ENCODE results near the gene LACTB.

The LACTB gene

GRCh38 chr15:63126726-63127125, 5.1 kb downstream of the LACTB start:
- DNase-seq (ENCODE audit: low spot score), result no peak

GRCh38 chr15:63133786-63134185, 12.1 kb downstream of the LACTB start:
- peak; percentile 30 for DNase-seq (ENCODE audit: low spot score)

- no peak for DNase-seq (ENCODE audit: low spot score)
Measured at GRCh38 chr15:63134245-63134985, 12.8 kb downstream of the LACTB start.

- no peak for DNase-seq (ENCODE audit: low spot score)
Measured at GRCh38 chr15:63135281-63135680, 13.6 kb downstream of the LACTB start.

DNA sequence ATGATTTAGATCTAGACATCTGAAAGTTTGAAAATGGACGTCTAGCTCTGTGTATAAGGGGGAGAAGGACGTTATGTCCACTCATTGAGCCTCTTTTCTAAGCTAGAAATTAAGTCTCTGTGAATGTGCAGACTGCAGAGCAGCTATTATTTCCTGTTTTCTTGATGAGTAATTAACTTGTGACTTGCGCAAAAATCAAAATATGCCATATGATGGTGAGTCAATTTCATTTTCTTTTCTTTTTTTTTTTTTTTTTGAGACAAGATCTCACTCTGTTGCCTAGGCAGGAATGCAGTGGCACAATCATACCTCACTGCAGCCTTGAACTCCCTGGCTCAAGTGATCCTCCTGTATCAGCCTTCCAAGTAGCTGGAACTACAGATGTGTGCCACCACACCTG, 14.1 kb downstream of the LACTB start:
- peak; percentile 57 for DNase-seq (ENCODE audit: low spot score)

DNA sequence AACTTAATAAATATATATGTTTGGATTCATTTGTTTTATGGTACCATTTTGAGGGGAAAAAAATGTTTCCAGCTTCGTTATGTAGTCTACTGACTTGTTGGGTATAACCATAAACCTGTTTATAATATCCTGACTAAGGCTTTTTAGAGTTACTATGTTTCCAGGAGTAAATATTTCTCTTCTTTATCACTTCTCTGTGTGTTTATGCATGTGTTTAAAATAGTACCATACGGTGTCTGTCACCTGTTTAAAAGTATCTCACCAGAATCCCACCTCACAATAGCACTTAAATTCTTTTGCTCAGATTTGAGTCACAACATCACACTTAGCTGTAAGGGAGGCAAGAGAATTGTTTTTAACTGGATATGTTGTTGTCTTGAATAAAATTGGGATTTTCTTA, 15.1 kb downstream of the LACTB start:
- no peak for DNase-seq (ENCODE audit: low spot score)

GRCh38 chr15:63140936-63141335, 19.3 kb downstream of the LACTB start:
- no peak for DNase-seq (ENCODE audit: low spot score)

- no peak for DNase-seq (ENCODE audit: low spot score)
Measured at GRCh38 chr15:63145426-63145825, 23.8 kb downstream of the LACTB start.

- no peak for DNase-seq (ENCODE audit: low spot score)
Measured at GRCh38 chr15:63146684-63147083, 25.0 kb downstream of the LACTB start.

- no peak for DNase-seq (ENCODE audit: low spot score)
Measured at GRCh38 chr15:63151665-63152064, 30.0 kb downstream of the LACTB start.

GRCh38 chr15:63155486-63155885, 33.8 kb downstream of the LACTB start:
- DNase-seq (ENCODE audit: low spot score), result no peak

- no peak for DNase-seq (ENCODE audit: low spot score)
Measured at GRCh38 chr15:63156086-63156710, 34.5 kb downstream of the LACTB start.

- DNase-seq (ENCODE audit: low spot score), result peak; percentile 34
Measured at GRCh38 chr15:63156755-63157117, 35.1 kb downstream of the LACTB start.

DNA sequence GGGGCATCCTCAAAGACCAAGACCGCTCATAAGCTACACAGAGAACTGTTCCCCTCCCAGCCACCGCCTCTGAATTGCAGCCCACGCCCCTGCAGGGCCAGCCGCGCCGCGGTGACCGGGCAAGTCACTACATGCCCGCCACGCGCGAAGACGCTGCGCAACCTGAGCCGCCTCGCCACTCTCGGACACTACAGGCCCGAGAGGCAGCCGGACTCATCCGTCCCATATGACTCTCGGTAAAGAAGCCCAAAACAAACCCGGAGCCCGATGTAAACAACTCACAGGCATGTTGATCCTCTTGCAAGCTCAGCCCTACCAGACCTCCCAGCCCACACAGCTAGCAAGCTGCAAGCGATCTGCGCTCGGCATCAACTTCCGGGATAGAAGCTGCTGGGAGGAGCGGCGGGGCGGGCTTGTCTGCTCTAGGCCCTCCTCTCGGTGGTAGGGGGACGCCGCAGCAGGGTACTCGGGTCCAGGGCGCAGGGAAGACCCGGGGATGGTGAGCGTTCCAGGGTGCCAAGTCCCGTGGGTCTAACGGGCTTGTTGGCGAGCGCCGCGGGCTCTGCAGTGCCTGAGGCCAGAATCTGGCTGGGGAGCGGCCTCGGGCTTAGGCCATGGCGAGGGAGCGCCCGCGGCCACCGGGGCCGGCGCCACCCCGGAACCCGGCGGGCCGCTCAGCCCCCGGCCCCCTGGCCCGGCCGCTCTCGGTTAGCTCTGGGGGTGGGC, 35.6 kb downstream of the LACTB start, which contains the start of gene RPS27L:
TSS of gene RPS27L (minus strand) at position 360 of the 726 bp plus-strand sequence. CDS start at position 288, 72 bp downstream.
- peak; percentile 85 for DNase-seq (ENCODE audit: low spot score)

- DNase-seq (ENCODE audit: low spot score), result peak; percentile 83
Measured at GRCh38 chr15:63157891-63158431, 36.3 kb downstream of the LACTB start.

DNA sequence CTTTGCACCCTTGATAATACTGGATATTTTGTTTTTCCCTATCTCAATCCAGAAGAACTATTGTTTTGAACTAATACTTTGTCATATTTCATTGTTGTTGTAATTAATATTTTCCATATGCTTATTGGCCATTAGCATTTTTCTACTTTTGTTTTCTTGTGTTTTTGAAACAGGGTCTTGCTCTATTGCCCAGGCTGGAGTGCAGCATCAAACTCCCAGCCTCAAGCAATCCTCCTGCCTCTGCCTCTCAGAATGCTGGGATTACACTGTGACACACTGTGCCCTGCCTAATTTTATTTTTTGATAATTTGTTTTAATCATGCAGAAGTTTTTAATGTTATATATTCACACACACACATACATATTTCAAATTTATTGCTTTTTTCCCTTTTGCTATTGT, 39.0 kb downstream of the LACTB start:
- DNase-seq (ENCODE audit: low spot score), result no peak

- DNase-seq (ENCODE audit: low spot score), result no peak
Measured at GRCh38 chr15:63163217-63163616, 41.6 kb downstream of the LACTB start.

- no peak for DNase-seq (ENCODE audit: low spot score)
Measured at GRCh38 chr15:63165166-63165859, 43.7 kb downstream of the LACTB start.

DNA sequence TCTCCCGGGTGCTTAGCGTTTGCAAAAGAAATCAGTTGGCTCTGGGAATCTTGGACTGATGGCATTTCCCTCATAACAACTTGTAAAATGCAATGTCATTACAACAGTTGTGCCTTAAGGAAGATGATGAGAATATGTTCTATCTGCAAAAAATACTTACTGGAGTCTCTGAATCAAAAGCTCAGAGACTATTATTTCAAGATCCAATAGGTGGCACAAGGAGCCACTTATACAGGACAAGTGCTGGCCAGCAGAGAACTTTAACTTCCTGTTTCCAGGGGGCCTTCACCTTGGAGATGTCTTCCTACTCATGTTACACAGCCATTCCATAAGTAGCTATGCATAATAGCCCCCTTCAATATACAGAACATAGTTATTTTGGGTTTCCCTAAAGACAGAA, 44.6 kb downstream of the LACTB start:
- no peak for DNase-seq (ENCODE audit: low spot score)

- no peak for DNase-seq (ENCODE audit: low spot score)
Measured at GRCh38 chr15:63169788-63170187, 48.1 kb downstream of the LACTB start.

GRCh38 chr15:63172376-63172775, 50.7 kb downstream of the LACTB start:
- DNase-seq (ENCODE audit: low spot score), result no peak

GRCh38 chr15:63172851-63173451, 51.3 kb downstream of the LACTB start:
- no peak for DNase-seq (ENCODE audit: low spot score)

All from AG08395 (cell line).